SK-N-SH treated with all-trans-retinoic acid at 6 μM for 48 hours (cell line): Measurements from ENCODE around the gene RNF113B.

Experiments
- ATAC-seq: fragments of 200-7000 bp; cut with Tn5 transposase; 3 replicates; pipeline ENCODE4 v1.9.1; 2020; ENCODE audit warnings: mild to moderate bottlenecking, moderate library complexity
- ARNTL ChIP-seq: fragments of 450-650 bp; formaldehyde crosslinking; IDR thresholded peaks from 2 replicates; pipeline ENCODE4 v1.5.0; 2020; ENCODE audit warnings: low read depth, mild to moderate bottlenecking, moderate library complexity, borderline replicate concordance
- BACH2 ChIP-seq: fragments of 250-450 bp; sonication (Bioruptor Pico); IDR thresholded peaks from 2 replicates; pipeline ENCODE4 v1.9.0; 2021; ENCODE audit warnings: mild to moderate bottlenecking, borderline replicate concordance
- CREB5 ChIP-seq: fragments of 250-450 bp; sonication (Bioruptor Pico); IDR thresholded peaks from 2 replicates; pipeline ENCODE4 v1.5.1; 2020; ENCODE audit warnings: low read depth, mild to moderate bottlenecking, moderate library complexity
- CSDC2 ChIP-seq: fragments of 250-450 bp; sonication (Bioruptor Pico); IDR thresholded peaks from 2 replicates; pipeline ENCODE4 v1.5.0; 2020; ENCODE audit warnings: mild to moderate bottlenecking, moderate library complexity
- CSRNP3 ChIP-seq: fragments of 250-450 bp; sonication (Bioruptor Pico); IDR thresholded peaks from 2 replicates; pipeline ENCODE4 v1.5.1; 2021; ENCODE audit warnings: mild to moderate bottlenecking, moderate library complexity
- ESRRG ChIP-seq: fragments of 250-450 bp; sonication (Bioruptor Pico); IDR thresholded peaks from 2 replicates; pipeline ENCODE4 v1.6.1; 2021; ENCODE audit warnings: mild to moderate bottlenecking
- GLIS3 ChIP-seq: fragments of 250-450 bp; sonication (Bioruptor Pico); IDR thresholded peaks from 2 replicates; pipeline ENCODE4 v1.5.0; 2020; ENCODE audit warnings: mild to moderate bottlenecking, moderate library complexity
- ISL1 ChIP-seq: fragments of 250-450 bp; sonication (Bioruptor Pico); IDR thresholded peaks from 2 replicates; pipeline ENCODE4 v2.1.2; 2022; ENCODE audit warnings: mild to moderate bottlenecking, moderate library complexity
- OSR1 ChIP-seq: fragments of 250-450 bp; sonication (Bioruptor Pico); IDR thresholded peaks from 2 replicates; pipeline ENCODE4 v1.8.0; 2022; ENCODE audit warnings: moderate library complexity, mild to moderate bottlenecking, inconsistent platforms
- PATZ1 ChIP-seq: fragments of 250-450 bp; sonication (Bioruptor Pico); IDR thresholded peaks from 2 replicates; pipeline ENCODE4 v1.8.0; 2020; ENCODE audit warnings: mild to moderate bottlenecking, moderate library complexity, borderline replicate concordance
- POU6F1 ChIP-seq: fragments of 250-450 bp; sonication (Bioruptor Pico); IDR thresholded peaks from 2 replicates; pipeline ENCODE4 v1.8.0; 2021; ENCODE audit warnings: low read depth, mild to moderate bottlenecking, moderate library complexity, borderline replicate concordance
- PPARA ChIP-seq: fragments of 250-450 bp; sonication (Bioruptor Pico); IDR thresholded peaks from 2 replicates; pipeline ENCODE4 v1.5.0; 2020; ENCODE audit warnings: mild to moderate bottlenecking, borderline replicate concordance
- RARB ChIP-seq: fragments of 250-450 bp; sonication (Bioruptor Pico); IDR thresholded peaks from 2 replicates; pipeline ENCODE4 v1.8.0; 2021; ENCODE audit warnings: mild to moderate bottlenecking, moderate library complexity
- SNAI2 ChIP-seq: fragments of 250-450 bp; sonication (Bioruptor Pico); IDR thresholded peaks from 2 replicates; pipeline ENCODE4 v1.5.0; 2020; ENCODE audit warnings: mild to moderate bottlenecking, moderate library complexity
- TCF4 ChIP-seq: fragments of 250-450 bp; sonication (Bioruptor Pico); IDR thresholded peaks from 2 replicates; pipeline ENCODE4 v1.8.0; 2021; ENCODE audit warnings: mild to moderate bottlenecking, moderate library complexity, borderline replicate concordance
- TOX ChIP-seq: fragments of 250-450 bp; sonication (Bioruptor Pico); IDR thresholded peaks from 2 replicates; pipeline ENCODE4 v1.8.0; 2021; ENCODE audit warnings: mild to moderate bottlenecking, moderate library complexity, borderline replicate concordance
- TSHZ2 ChIP-seq: fragments of 250-450 bp; sonication (Bioruptor Pico); IDR thresholded peaks from 2 replicates; pipeline ENCODE4 v1.5.0; 2020; ENCODE audit warnings: mild to moderate bottlenecking, moderate library complexity
- ZC3H10 ChIP-seq: fragments of 250-450 bp; sonication (Bioruptor Pico); IDR thresholded peaks from 2 replicates; pipeline ENCODE4 v1.5.1; 2021; ENCODE audit warnings: mild to moderate bottlenecking, moderate library complexity
- ZFP3 ChIP-seq: fragments of 250-450 bp; sonication (Bioruptor Pico); IDR thresholded peaks from 2 replicates; pipeline ENCODE4 v1.5.0; 2020; ENCODE audit warnings: mild to moderate bottlenecking, moderate library complexity
- ZFP30 ChIP-seq: fragments of 450-650 bp; formaldehyde crosslinking; IDR thresholded peaks from 2 replicates; pipeline ENCODE4 v1.5.0; 2022; ENCODE audit warnings: mild to moderate bottlenecking, moderate library complexity
- ZNF565 ChIP-seq: fragments of 450-650 bp; formaldehyde crosslinking; conservative IDR thresholded peaks from 2 replicates; pipeline ENCODE4 v1.5.0; 2020; ENCODE audit warnings: low read depth, mild to moderate bottlenecking, moderate library complexity
- ZNF8 ChIP-seq: fragments of 450-650 bp; formaldehyde crosslinking; IDR thresholded peaks from 2 replicates; pipeline ENCODE4 v1.5.0; 2020; ENCODE audit warnings: mild to moderate bottlenecking, moderate library complexity

Gene RNF113B

GRCh38 chr13:98214707-98215106, 37.6 kb upstream of the RNF113B start:
- TF ChIP-seq PATZ1 (CRISPR knock-in tag) (no peak), ISL1 (CRISPR knock-in tag) (no peak), PPARA (no peak), CREB5 (CRISPR knock-in tag) (no peak), TCF4 (no peak), ZNF565 (CRISPR knock-in tag) (no peak), BACH2 (CRISPR knock-in tag) (no peak), ZFP30 (CRISPR knock-in tag) (no peak), SNAI2 (CRISPR knock-in tag) (no peak), ESRRG (CRISPR knock-in tag) (no peak), ZC3H10 (CRISPR knock-in tag) (no peak), ZNF8 (CRISPR knock-in tag) (no peak), CSDC2 (CRISPR knock-in tag) (no peak), POU6F1 (CRISPR knock-in tag) (no peak), OSR1 (CRISPR knock-in tag) (no peak), TSHZ2 (CRISPR knock-in tag) (no peak)
- peak; percentile 55 for ATAC-seq

GRCh38 chr13:98214008-98214643, 37.1 kb upstream of the RNF113B start:
- peak; percentile 87 for ATAC-seq
- TF ChIP-seq PATZ1 (CRISPR knock-in tag) (no peak), ISL1 (CRISPR knock-in tag) (peak; percentile 42)
- TF ChIP-seq, all 23 proteins: peak for 1

GRCh38 chr13:98213354-98213753, 36.3 kb upstream of the RNF113B start:
- ATAC-seq: no peak
- TF ChIP-seq CREB5 (CRISPR knock-in tag) (no peak), RARB (CRISPR knock-in tag) (no peak), ISL1 (CRISPR knock-in tag) (no peak), CSDC2 (CRISPR knock-in tag) (no peak), ZNF8 (CRISPR knock-in tag) (no peak), TSHZ2 (CRISPR knock-in tag) (no peak), ZFP30 (CRISPR knock-in tag) (no peak), TOX (CRISPR knock-in tag) (no peak), PPARA (no peak), ZFP3 (CRISPR knock-in tag) (no peak), TCF4 (no peak), ARNTL (CRISPR knock-in tag) (no peak), GLIS3 (CRISPR knock-in tag) (no peak), CSRNP3 (no peak)
